HG02870 (cell line): ENCODE measurements around the gene SYNGR3.

ENCODE experiments used
- ATAC-seq: cut with Tn5 transposase; IDR thresholded peaks from one replicate; pipeline ENCODE4 v1.9.1; 2021; ENCODE audit warnings: mild to moderate bottlenecking, moderate library complexity; ENCODE audit not compliant: unreplicated experiment

Gene SYNGR3

DNA sequence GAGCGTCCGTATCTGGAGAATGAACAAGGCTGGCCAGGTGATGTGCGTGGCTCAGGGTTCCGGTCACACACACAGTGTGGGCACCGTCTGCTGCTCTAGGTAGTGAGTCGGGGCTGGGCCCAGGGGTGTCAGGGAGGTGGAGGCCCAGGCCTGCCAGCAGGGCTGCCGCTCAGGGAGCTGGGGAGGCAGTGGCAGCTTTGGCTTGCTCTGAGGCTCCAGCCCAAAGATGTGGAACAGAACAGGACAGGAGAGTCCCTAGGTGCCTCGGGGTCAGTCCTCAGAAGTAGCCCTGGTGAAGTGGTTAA lies 13.6 kb upstream of the SYNGR3 start:
- no peak for ATAC-seq

DNA sequence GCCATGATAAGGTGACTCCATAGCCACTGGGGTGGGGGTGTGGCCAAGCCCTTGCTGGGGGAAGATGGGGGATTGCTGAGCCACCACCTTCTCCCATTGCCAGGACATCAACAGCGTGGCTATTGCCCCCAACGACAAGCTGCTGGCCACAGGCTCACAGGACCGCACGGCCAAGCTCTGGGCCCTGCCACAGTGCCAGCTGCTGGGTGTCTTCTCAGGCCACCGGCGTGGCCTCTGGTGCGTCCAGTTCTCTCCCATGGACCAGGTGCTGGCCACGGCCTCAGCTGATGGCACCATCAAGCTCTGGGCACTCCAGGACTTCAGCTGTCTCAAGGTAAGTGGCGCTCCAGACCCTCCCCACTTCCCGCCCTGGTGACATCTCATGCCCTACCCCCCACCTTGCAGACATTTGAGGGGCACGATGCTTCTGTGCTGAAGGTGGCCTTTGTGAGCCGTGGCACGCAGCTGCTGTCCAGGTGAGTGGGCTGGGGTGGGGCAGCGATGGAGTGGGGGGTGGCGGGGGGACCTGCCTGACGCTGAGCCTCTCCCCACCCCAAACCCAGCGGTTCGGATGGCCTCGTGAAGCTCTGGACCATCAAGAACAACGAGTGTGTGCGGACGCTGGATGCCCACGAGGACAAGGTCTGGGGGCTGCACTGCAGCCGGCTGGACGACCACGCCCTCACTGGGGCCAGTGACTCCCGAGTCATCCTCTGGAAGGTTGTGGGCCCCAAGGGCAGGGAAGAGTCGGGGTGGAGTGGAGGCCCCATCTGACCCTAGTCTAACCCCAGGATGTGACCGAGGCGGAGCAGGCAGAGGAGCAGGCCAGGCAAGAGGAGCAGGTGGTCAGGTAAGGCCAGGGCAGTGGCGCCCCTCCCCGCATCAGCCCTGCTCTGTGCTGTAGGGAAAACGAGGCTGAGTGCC lies 12.6 kb upstream of the SYNGR3 start:
- ATAC-seq, result no peak

DNA sequence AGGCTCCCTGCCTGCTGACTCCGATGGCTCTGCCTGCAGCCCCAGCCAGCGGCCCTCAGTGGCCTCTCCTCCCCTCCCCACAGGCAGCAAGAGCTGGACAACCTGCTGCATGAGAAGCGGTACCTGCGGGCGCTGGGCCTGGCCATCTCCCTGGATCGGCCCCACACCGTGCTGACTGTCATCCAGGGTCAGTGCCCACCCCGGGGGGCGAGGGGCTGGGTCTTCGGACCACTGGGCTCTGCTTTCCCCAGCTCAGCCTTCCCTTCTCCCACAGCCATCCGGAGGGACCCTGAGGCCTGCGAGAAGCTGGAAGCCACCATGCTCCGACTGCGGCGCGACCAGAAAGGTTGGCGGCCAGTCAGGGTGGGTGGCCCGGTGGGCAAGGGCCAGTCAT lies 11.9 kb upstream of the SYNGR3 start:
- ATAC-seq, result no peak

DNA sequence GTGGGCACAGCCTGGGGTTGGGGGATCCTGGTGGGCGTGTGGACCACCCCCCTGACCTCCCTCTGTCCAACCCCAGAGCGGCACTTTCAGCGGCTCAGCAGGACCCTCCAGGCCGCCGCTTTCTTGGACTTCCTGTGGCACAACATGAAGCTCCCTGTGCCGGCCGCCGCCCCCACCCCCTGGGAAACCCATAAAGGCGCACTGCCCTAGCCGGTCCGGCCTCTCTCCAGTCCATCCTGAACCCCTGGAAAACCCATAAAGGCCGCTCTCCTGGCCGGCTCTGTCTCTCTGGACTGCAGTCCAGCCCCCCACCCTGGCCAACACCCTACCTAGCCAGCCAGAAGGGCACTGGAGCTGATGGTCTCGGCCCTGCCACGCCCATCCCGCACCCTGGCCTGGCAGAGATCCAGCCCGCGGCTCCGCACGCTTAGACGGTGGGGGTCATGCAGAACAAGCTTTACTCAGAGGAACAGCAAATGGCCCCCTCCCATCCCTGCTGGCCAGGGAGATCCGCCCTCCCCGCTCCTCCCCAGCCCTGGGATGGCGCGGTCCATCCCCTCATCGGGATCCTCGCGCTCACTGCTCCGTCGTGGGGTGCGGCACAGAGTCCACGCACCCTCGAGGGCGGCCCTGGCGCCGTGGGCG lies 11.2 kb upstream of the SYNGR3 start:
- ATAC-seq, result no peak

DNA sequence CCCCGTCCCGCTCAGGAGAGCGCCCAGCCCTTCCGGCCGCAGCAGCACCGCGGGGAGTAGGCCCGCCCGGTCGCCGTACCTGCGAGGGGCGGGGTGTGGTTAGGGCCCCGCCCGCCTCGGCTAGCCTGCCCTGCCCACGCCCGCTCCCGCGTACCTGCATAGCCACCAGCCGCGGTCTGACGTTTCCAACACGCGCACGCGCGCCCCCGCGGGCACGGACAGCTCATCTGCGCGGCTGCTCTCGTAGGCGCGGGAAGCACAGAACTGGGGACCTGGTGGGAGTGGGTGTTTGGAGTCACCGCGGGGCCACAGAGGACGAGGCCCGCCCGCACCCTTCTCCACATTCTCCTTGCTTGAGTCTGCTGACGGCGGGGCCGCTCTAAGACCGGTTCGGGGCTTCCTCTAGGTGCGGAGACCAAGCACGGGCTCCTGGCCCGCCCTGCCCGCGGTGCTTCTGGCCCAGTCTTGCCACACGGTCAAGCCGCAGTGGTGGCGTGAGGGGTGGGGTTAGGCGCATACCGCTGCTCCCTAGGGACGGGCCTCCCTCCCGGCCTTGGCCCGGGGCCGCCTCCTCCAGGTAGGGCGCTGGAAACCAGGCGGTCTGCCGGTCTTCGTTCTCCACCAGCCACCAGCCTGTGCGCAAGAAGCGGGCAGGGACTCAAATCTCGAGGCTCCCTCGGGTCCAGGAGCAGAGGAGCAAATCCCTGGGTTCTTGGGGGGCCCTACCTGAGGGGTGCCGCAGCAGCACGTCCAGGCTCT lies 10.3 kb upstream of the SYNGR3 start:
- no peak for ATAC-seq

DNA sequence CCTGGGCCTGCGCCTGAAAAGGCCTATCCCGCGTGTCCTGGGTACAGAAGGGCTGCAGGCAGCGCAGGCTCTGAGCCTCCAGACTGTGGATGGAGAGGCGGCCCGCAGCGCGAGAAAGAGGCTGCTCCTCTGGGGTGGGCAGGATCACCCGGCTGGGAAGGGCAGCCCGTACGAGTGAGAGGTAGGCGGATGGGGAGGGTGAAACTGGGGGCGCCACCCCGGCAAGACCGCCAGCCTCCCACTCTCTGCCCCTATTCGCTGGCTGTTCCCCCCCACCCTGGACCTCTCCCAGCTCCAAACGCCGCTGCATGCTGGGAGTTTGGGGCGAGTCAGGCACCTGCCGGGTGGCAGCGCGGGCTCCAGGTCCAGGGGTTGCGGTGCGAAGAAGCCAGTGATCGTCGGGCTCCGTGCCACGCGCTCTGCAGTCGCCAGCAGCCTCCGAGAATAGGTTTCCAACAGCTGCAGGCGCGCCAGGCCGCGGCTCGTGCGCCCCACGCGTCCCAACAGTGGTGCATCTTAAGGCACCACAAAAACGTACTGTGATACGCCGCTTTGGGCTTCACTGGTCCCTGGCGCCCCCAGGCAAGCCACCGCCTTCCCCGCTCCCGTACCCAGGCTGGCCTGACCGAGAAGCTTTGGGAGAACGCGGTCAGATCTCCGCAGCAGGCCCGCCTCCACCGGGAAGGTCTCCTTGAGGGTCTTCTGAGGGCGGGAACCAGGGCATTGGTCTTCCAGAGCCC lies 9.6 kb upstream of the SYNGR3 start:
- no peak for ATAC-seq

DNA sequence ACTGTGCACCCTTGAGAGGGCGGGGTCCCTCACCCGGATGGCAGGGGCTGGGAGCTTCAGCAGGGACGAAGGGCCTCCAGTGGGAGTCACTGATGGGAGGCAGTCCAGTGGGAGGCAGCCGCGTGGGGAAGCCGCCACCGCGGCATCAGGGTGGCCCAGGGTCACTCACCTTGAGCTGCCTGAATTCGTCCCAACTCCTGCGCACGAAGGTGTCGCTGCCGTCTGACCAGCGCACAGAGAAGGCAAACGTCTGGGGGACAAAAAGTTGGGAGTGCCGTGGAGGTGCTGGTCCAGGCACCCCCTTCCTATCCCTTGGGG lies 9.0 kb upstream of the SYNGR3 start:
- no peak for ATAC-seq

DNA sequence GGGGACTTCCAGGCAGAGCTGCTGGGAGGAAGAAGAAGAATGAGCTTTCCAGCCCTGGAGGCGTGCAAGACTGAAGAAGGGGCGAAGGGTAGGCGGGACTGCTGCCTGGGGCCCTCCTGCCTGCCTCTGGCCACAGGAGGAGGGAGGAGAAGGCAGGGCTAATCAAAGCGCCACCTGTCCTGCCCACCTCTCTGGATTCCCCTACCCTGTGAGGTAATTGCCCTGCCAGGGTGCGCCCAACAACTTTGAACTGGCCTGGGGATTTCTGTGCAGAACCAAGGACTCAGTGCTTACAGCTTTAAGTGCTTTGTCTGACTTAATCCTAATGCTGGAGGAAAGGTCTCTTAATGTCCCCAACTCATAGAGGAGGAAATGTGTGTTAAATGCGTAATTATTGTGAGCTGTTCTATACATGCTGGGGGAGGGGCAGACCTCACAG lies 8.4 kb upstream of the SYNGR3 start, which contains the start of gene NOXO1:
Gene NOXO1, minus strand, starts transcription at position 72 of the 439 bp plus-strand sequence. CDS start 290 bp downstream, outside the sequence.
- ATAC-seq, result no peak

- ATAC-seq, result no peak
Observed at GRCh38 chr16:1982013-1982433, 7.7 kb upstream of the SYNGR3 start.

DNA sequence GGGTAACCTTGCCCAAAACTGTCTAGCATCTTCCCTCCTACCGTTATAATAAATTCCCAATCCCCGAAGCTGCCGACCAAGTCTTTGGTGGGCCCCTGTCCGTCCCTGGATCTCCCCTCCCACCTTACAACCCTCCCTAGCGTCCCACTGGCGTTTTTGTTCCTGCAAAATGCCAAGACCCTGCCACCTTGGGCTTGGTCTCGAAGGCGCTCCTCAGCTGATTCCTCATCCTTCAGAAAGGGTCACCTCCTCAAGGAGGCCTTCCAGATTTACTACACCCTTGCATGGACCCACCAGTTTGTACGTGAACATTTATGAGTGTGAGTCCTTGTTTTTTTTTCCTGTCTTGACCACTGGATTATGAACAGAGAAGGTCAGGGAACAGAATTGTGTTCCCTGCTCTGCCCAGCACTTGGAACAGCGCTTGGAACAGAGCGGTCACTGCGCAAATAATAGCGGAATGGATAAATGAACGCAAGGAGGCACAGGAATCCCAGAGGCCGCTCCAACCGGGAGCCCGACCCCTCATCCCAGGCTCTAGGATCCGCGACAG lies 6.7 kb upstream of the SYNGR3 start:
- no peak for ATAC-seq

- ATAC-seq, result peak; percentile 76
Observed at GRCh38 chr16:1983544-1984346, 6.0 kb upstream of the SYNGR3 start, which contains the start of gene GFER. Gene GFER, plus strand, starts transcription at chr16:1984193. Its CDS starts 26 bp downstream, at chr16:1984219.

DNA sequence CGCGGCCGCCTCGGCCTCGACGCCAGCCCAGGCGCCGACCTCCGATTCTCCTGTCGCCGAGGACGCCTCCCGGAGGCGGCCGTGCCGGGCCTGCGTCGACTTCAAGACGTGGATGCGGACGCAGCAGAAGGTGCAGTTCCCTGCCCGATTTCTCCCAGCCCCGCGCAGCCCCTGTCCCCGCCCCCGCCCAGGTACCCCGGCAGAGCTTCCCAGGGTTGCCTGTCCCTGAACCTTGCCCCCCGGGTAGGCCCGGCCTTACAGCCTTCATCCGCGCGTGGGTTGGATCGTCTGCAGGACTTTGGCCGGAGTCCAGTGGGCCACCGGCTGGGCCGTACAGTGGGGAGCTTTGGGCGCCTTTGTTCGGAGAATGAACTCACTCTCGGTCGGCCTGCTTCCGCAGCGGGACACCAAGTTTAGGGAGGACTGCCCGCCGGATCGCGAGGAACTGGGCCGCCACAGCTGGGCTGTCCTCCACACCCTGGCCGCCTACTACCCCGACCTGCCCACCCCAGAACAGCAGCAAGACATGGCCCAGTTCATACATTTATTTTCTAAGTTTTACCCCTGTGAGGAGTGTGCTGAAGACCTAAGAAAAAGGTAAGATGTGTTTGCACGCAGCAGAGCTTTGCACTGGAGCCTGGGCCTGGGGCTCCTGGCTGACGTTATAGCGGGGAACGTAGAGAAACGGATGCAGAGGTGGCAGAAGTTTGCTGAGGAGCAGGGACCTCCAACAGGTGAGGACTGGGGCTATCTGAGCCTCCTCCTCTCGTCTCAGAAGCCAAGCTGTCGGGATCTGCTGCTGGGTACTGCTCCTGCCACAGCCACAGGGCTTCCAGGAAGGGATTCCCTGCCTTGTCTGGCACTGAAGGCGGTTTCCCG lies 5.2 kb upstream of the SYNGR3 start:
- peak; percentile 27 for ATAC-seq

GRCh38 chr16:1985466-1986150 lies 4.2 kb upstream of the SYNGR3 start:
- no peak for ATAC-seq

GRCh38 chr16:1987198-1987597 lies 2.6 kb upstream of the SYNGR3 start:
- no peak for ATAC-seq

DNA sequence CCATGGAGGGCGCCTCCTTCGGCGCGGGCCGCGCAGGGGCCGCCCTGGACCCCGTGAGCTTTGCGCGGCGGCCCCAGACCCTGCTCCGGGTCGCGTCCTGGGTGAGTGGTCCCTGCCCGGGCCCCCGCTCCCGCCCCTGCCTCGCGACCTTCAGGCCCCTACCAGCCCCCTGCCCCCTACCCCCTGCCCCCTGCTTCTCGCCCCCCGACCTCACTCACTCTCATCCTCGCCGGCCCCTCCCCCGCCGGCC lies 256 bp downstream of the SYNGR3 start:
- no peak for ATAC-seq

DNA sequence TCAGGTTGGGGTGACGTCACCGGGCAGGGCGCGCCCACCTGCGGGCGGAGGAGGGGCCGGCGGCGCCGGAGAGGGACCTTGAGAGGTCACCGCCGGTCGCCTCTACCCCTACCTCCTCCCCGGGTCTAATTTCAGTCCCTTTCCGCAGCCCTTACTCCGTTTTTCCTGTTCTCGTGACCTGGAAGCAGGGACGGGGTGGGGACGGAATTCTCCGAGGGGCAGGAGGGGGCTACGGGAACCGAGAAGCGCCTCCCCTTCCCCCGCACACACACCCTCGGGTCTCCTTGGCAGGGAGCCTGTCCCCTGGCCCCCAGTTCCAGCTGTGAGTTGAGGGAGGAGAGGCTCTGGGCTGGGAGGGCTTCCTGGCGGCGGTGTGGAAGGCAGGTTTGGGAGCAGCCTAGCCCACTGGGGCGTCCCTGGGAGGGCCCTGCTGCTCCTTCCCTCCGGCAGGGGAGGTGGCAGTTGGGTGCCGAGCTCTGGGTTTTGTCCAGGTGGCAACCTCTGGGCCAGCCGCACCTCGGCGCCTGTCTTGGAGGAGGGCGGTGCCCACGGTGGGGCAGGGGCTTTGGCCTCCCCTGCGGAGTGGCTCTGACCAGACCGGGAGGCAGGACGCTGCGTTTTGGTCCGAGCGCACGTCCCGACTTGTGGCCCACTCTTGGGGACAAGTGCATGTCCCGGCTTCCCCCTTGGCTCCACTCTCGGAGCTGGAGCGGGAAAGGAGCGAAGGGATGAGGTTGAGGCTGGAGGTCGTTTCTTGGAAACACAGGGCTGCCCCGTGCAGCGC lies 773 bp downstream of the SYNGR3 start:
- ATAC-seq, result no peak

DNA sequence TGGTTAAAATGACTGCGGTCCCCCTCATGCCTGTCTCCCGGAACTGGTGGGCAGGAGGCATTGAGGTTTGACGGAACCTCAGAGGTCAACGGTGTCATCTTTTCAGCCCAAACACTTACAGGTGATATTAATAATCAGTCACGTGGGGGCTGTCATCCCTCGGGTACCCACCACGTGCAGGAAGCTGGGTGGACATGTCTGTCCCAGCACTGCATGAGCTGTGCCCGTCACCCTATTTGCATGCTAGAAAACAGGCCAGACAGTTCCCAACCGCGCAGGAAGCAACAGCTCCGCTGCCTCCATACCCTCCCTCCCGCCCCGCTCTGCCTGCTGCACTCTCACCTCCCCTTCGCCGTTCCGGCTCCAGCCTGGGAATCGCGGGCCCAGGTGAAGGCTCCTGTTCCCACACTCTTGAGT lies 1.4 kb downstream of the SYNGR3 start:
- no peak for ATAC-seq

- ATAC-seq, result no peak
Observed at GRCh38 chr16:1991588-1991947, 1.8 kb downstream of the SYNGR3 start.
